OCI-LY3 (cell line): ENCODE results near the gene MGAT4B.

Source experiments
- EZH2phosphoT487 ChIP-seq: fragments of 200-600 bp; shearing (Covaris generic); IDR thresholded peaks from 2 replicates; pipeline ENCODE4 v1.6.1; 2018; ENCODE audit warnings: antibody characterized with exemption, mixed run types, low read depth
- TF ChIP-seq, protein P1 (sequence below): fragments of 200-600, 300-600 bp; sonication (generic); IDR thresholded peaks from 2 replicates; pipeline ENCODE4 v1.5.1; 2014; ENCODE audit warnings: antibody characterized with exemption, low read length, low read depth

DNA sequence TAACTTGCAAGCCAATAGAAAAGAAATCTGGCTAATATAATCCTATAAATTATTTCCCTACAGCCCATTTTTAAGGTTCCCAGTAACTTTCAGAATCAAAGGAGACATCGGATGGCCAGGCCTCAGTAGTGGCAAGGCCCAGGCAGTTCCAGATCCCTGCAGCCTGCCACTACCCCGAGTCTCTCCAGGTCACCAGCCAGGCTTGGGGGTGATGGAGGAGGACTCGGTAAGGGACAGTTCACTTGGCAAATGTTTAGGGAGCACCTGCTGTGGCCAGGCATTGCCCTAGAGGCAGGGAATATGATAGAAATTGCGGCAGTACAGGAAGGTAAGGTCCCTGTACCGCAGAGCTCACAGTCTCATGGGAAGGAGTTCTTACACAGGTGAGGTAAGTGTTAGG lies 28.1 kb downstream of the MGAT4B start:
- TF ChIP-seq, protein P1, sequence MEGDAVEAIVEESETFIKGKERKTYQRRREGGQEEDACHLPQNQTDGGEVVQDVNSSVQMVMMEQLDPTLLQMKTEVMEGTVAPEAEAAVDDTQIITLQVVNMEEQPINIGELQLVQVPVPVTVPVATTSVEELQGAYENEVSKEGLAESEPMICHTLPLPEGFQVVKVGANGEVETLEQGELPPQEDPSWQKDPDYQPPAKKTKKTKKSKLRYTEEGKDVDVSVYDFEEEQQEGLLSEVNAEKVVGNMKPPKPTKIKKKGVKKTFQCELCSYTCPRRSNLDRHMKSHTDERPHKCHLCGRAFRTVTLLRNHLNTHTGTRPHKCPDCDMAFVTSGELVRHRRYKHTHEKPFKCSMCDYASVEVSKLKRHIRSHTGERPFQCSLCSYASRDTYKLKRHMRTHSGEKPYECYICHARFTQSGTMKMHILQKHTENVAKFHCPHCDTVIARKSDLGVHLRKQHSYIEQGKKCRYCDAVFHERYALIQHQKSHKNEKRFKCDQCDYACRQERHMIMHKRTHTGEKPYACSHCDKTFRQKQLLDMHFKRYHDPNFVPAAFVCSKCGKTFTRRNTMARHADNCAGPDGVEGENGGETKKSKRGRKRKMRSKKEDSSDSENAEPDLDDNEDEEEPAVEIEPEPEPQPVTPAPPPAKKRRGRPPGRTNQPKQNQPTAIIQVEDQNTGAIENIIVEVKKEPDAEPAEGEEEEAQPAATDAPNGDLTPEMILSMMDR: no peak
- TF ChIP-seq EZH2phosphoT487: no peak
